GM04504 (cell line): ENCODE results near the gene GON7.

Experiments used
- DNase-seq: peaks from one replicate; pipeline ENCODE4 v3.0.0-alpha.2; 2012; ENCODE audit warnings: low read depth

GON7 gene

GRCh38 chr14:93156693-93157369, 50.0 kb downstream of the GON7 start:
- no peak for DNase-seq

GRCh38 chr14:93155667-93156066, 51.2 kb downstream of the GON7 start:
- DNase-seq = no peak

GRCh38 chr14:93153121-93153520, 53.7 kb downstream of the GON7 start:
- no peak for DNase-seq
